Measurements from ENCODE around the gene KRT4. TPM values are rescaled to one million over a fixed set of nuclear protein-coding genes. Genes with fewer than 3 reads are reported as not detected.

The KRT4 gene
- total RNA-seq, 1 experiment from 2014 or later, result not detected

DNA sequence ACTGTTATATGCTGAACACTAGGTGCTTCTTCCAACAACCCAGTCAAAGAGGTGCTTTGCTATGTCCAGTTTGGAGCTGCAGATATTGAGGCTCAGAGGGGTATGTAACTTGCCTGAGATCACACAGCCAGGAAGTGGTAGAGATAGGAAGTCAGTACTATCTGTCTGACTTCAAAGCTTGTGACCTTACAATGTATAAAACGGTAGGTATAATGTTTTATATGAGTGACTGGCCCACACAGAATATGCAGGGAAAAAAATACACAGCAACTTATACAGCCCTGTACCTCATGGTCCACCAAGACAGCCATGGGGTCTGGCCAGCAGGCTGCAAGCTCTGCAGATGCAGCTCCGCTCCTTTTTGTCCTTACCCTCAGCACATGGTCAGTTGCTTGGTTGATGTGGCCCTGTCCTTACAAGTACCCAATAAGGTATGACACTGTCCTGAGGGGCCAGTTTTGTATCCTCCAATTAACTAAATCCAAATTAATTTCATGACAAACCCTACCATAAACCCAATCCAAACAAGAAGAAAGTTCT is 3.9 kb upstream of the KRT4 start:
- Mint-ChIP-seq H3K27ac (no peak overlapping the region), H3K4me1 (peaks cover 3 to 7% of the 10 kb centered on the region in 2 experiments; a peak in 3 of 4 replicates), H3K27me3 (ENCODE audit: low read depth) (peaks cover 3% of the 10 kb centered on the region), H3K36me3 (ENCODE audit: insufficient read depth in 1 of 3, low read depth in 3 of 3) (no peaks in the 10 kb centered on the region; a peak in 1 of 7 replicates), H3K9me3 (no peaks in the 10 kb centered on the region), H3K4me3 (no peak overlapping the region; a peak in 1 of 5 replicates)
- Histone ChIP-seq H2BK20ac (ENCODE audit: low read depth, low read length, poor library complexity, severe bottlenecking) (no peak overlapping the region), H3T11ph (ENCODE audit: low read length) (no peak overlapping the region), H2AFZ (ENCODE audit: low read length) (no peak overlapping the region), H2AK5ac (ENCODE audit: insufficient read length, low read length) (no peak overlapping the region), H4K8ac (replicated peaks; ENCODE audit: insufficient read length, low read depth, low read length) (no peak overlapping the region), H3K56ac (ENCODE audit: insufficient read length, low read depth, low read length) (no peak overlapping the region), H4K5ac (ENCODE audit: insufficient read length, low read depth, low read length) (no peak overlapping the region), H3K4me2 (ENCODE audit: insufficient read depth, insufficient read length, low read length) (no peak overlapping the region), H4K20me1 (ENCODE audit: control insufficient read depth, insufficient read depth, insufficient read length) (no peaks in the 10 kb centered on the region), H2BK12ac (ENCODE audit: insufficient read length, low read depth, low read length) (no peak overlapping the region), H4K91ac (ENCODE audit: insufficient read length, low read depth, low read length) (no peak overlapping the region), H3K23me2 (ENCODE audit: insufficient read length, low read depth, low read length, poor library complexity, severe bottlenecking) (no peaks in the 10 kb centered on the region), H3K9ac (ENCODE audit: extremely low read depth, insufficient read length, low read length) (no peak overlapping the region), H3K4me1 (ENCODE audit: insufficient read depth, low read length) (no peaks in the 10 kb centered on the region), H2BK120ac (ENCODE audit: low read depth, low read length, poor library complexity, severe bottlenecking) (no peak overlapping the region), H3K18ac (ENCODE audit: insufficient read length, low read depth, low read length) (no peak overlapping the region), H3K4ac (ENCODE audit: low read depth, low read length) (no peak overlapping the region), H3K14ac (ENCODE audit: insufficient read depth, low read length) (no peak overlapping the region), H3K79me1 (ENCODE audit: insufficient read depth, low read depth, low read length, poor library complexity, severe bottlenecking) (no peaks in the 10 kb centered on the region), H3K27me3 (ENCODE audit: insufficient read depth, low read length) (no peaks in the 10 kb centered on the region), H3K79me2 (ENCODE audit: insufficient read depth, low read length) (no peaks in the 10 kb centered on the region), H3K27ac (ENCODE audit: insufficient read length, low read depth, low read length) (no peak overlapping the region), H3K9me3 (ENCODE audit: control insufficient read depth, low read depth, low read length) (no peaks in the 10 kb centered on the region), H3K23ac (ENCODE audit: insufficient read length, low read depth, low read length) (no peak overlapping the region), H2BK15ac (ENCODE audit: low read depth, low read length) (no peak overlapping the region), H2BK5ac (ENCODE audit: insufficient read length, low read length) (no peak overlapping the region)
- DNase-seq, result no peak
- TF ChIP-seq, protein P1, sequence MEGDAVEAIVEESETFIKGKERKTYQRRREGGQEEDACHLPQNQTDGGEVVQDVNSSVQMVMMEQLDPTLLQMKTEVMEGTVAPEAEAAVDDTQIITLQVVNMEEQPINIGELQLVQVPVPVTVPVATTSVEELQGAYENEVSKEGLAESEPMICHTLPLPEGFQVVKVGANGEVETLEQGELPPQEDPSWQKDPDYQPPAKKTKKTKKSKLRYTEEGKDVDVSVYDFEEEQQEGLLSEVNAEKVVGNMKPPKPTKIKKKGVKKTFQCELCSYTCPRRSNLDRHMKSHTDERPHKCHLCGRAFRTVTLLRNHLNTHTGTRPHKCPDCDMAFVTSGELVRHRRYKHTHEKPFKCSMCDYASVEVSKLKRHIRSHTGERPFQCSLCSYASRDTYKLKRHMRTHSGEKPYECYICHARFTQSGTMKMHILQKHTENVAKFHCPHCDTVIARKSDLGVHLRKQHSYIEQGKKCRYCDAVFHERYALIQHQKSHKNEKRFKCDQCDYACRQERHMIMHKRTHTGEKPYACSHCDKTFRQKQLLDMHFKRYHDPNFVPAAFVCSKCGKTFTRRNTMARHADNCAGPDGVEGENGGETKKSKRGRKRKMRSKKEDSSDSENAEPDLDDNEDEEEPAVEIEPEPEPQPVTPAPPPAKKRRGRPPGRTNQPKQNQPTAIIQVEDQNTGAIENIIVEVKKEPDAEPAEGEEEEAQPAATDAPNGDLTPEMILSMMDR (conservative IDR thresholded peaks at IDR 0.05), result no peak
- WGBS (ENCODE audit: extremely low coverage, insufficient read length, low lambda C conversion rate), result no CpG with 5 or more reads among the region's 2 CpGs

All from H9 (cell line).